GM20431 (cell line): ENCODE results near the gene LELP1.
"Not testable (repeated sequence)": the region's sequence is repeated elsewhere in the genome, so short reads cannot be mapped to it uniquely, and the experiment has no call there.

Experiments used
- in situ Hi-C: fragments of 300-500 bp; cut with MseI, MboI; formaldehyde crosslinking; loops from one replicate; pipeline ENCODE4 v1.15.0; 2020; ENCODE audit warnings: low sequenced_read_pairs; ENCODE audit not compliant: unreplicated experiment

Gene LELP1

GRCh38 chr1:153203130-153203529 lies at the start of gene LELP1:
Gene LELP1, plus strand, starts transcription at chr1:153203430. Its CDS starts 1,278 bp downstream, at chr1:153204708.
- in situ Hi-C loops: no loop called here

GRCh38 chr1:153155541-153155940 lies 47.7 kb upstream of the LELP1 start:
- in situ Hi-C loops: no loop called here

- in situ Hi-C loops: no loop called here
These were observed 34.5 kb upstream of the LELP1 start for GRCh38 chr1:153168686-153169085.

- in situ Hi-C loops: no loop called here
These were observed 28.6 kb upstream of the LELP1 start for GRCh38 chr1:153174624-153175023.

GRCh38 chr1:153178922-153179321 lies 24.3 kb upstream of the LELP1 start:
- in situ Hi-C loops: no loop called here

- in situ Hi-C loops: no loop called here
These were observed 22.7 kb upstream of the LELP1 start for GRCh38 chr1:153180556-153180955.

- in situ Hi-C loops: not testable (repeated sequence)
These were observed 14.9 kb upstream of the LELP1 start for GRCh38 chr1:153188301-153188700.

- in situ Hi-C loops: no loop called here
These were observed 12.9 kb upstream of the LELP1 start for GRCh38 chr1:153190373-153190772.

- in situ Hi-C loops: no loop called here
These were observed 10.5 kb upstream of the LELP1 start for GRCh38 chr1:153192697-153193096.

GRCh38 chr1:153194331-153195050 lies 8.7 kb upstream of the LELP1 start:
- in situ Hi-C loops: no loop called here

- in situ Hi-C loops: no loop called here
These were observed 8.0 kb upstream of the LELP1 start for GRCh38 chr1:153195216-153195615.

GRCh38 chr1:153202006-153202405 lies 1.2 kb upstream of the LELP1 start:
- in situ Hi-C loops: no loop called here

GRCh38 chr1:153206631-153207030 lies 3.4 kb downstream of the LELP1 start:
- in situ Hi-C loops: no loop called here

GRCh38 chr1:153210206-153210605 lies 7.0 kb downstream of the LELP1 start:
- in situ Hi-C loops: no loop called here

- in situ Hi-C loops: no loop called here
These were observed 9.0 kb downstream of the LELP1 start for GRCh38 chr1:153212201-153212600.

- in situ Hi-C loops: no loop called here
These were observed 10.3 kb downstream of the LELP1 start for GRCh38 chr1:153213519-153213918.

GRCh38 chr1:153217212-153217611 lies 14.0 kb downstream of the LELP1 start, which contains the start of gene PRR9:
Gene PRR9, plus strand, starts transcription at chr1:153217584. Its CDS starts 561 bp downstream, at chr1:153218145.
- in situ Hi-C loops: no loop called here

GRCh38 chr1:153217744-153218416 lies 14.7 kb downstream of the LELP1 start:
- in situ Hi-C loops: no loop called here

GRCh38 chr1:153220606-153221303 lies 17.5 kb downstream of the LELP1 start:
- in situ Hi-C loops: no loop called here

- in situ Hi-C loops: not testable (repeated sequence)
These were observed 20.0 kb downstream of the LELP1 start for GRCh38 chr1:153223040-153223891.
